ENCODE results near the gene BAIAP2L2. TPM values are rescaled to one million over a fixed set of nuclear protein-coding genes. Genes with fewer than 3 reads are reported as not detected.

Gene BAIAP2L2
- polyA plus RNA-seq, 1 donor from 2014 or later = 2.3 TPM

- Histone ChIP-seq H2AFZ (ENCODE audit: low read depth, low read length) (no peak overlapping the region), H3K79me2 (replicated peaks; ENCODE audit: insufficient read depth, low read length) (no peaks in the 10 kb centered on the region), H3F3A (ENCODE audit: insufficient read depth, low read length, poor library complexity, severe bottlenecking) (no peaks in the 10 kb centered on the region), H4K20me1 (ENCODE audit: insufficient read depth) (no peaks in the 10 kb centered on the region), H3K9ac (ENCODE audit: low read length) (no peak overlapping the region), H3K4me2 (ENCODE audit: low read length) (no peak overlapping the region), H3K27me3 (ENCODE audit: insufficient read depth, low read depth, low read length) (no peaks in the 10 kb centered on the region), H3K9me3 (ENCODE audit: low read length) (no peaks in the 10 kb centered on the region), H3K27ac (ENCODE audit: low read length) (no peak overlapping the region), H3K4me3 (ENCODE audit: low read length) (no peak overlapping the region), H3K36me3 (ENCODE audit: insufficient read depth, low read length) (no peaks in the 10 kb centered on the region), H3K9me2 (ENCODE audit: insufficient read depth, low read length) (no peaks in the 10 kb centered on the region)
- TF ChIP-seq EZH2 (IDR thresholded peaks at IDR 0.05; ENCODE audit: borderline replicate concordance, insufficient read depth, low read length, poor library complexity, severe bottlenecking) = no peak
- no peak for TF ChIP-seq MXI1 (conservative IDR thresholded peaks at IDR 0.05; ENCODE audit: poor library complexity, severe bottlenecking)
- TF ChIP-seq TAF1 (IDR thresholded peaks at IDR 0.05; ENCODE audit: low read depth) = no peak
- TF ChIP-seq RAD21 (conservative IDR thresholded peaks at IDR 0.05) = no peak
- TF ChIP-seq, protein P1, sequence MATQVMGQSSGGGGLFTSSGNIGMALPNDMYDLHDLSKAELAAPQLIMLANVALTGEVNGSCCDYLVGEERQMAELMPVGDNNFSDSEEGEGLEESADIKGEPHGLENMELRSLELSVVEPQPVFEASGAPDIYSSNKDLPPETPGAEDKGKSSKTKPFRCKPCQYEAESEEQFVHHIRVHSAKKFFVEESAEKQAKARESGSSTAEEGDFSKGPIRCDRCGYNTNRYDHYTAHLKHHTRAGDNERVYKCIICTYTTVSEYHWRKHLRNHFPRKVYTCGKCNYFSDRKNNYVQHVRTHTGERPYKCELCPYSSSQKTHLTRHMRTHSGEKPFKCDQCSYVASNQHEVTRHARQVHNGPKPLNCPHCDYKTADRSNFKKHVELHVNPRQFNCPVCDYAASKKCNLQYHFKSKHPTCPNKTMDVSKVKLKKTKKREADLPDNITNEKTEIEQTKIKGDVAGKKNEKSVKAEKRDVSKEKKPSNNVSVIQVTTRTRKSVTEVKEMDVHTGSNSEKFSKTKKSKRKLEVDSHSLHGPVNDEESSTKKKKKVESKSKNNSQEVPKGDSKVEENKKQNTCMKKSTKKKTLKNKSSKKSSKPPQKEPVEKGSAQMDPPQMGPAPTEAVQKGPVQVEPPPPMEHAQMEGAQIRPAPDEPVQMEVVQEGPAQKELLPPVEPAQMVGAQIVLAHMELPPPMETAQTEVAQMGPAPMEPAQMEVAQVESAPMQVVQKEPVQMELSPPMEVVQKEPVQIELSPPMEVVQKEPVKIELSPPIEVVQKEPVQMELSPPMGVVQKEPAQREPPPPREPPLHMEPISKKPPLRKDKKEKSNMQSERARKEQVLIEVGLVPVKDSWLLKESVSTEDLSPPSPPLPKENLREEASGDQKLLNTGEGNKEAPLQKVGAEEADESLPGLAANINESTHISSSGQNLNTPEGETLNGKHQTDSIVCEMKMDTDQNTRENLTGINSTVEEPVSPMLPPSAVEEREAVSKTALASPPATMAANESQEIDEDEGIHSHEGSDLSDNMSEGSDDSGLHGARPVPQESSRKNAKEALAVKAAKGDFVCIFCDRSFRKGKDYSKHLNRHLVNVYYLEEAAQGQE (IDR thresholded peaks at IDR 0.05; ENCODE audit: borderline replicate concordance) = no peak
- TF ChIP-seq POLR2AphosphoS5 (IDR thresholded peaks at IDR 0.05) = no peak
- no peak for TF ChIP-seq CTCF (IDR thresholded peaks at IDR 0.05; ENCODE audit: poor library complexity, severe bottlenecking)
- TF ChIP-seq EP300 (conservative IDR thresholded peaks at IDR 0.05; ENCODE audit: poor library complexity, severe bottlenecking) = no peak
- no peak for TF ChIP-seq SMC3 (conservative IDR thresholded peaks at IDR 0.05; ENCODE audit: poor library complexity)
These were observed 42.6 kb downstream of the BAIAP2L2 start for GRCh38 chr22:38067761-38068360.

- Histone ChIP-seq H3K9me3 (ENCODE audit: low read length) (no peaks in the 10 kb centered on the region), H3K27me3 (ENCODE audit: insufficient read depth, low read depth, low read length) (no peaks in the 10 kb centered on the region), H3K4me2 (ENCODE audit: low read length) (no peak overlapping the region), H4K20me1 (ENCODE audit: insufficient read depth) (no peaks in the 10 kb centered on the region), H3K9ac (ENCODE audit: low read length) (no peak overlapping the region), H3F3A (ENCODE audit: insufficient read depth, low read length, poor library complexity, severe bottlenecking) (no peaks in the 10 kb centered on the region), H3K9me2 (ENCODE audit: insufficient read depth, low read length) (no peaks in the 10 kb centered on the region), H3K79me2 (replicated peaks; ENCODE audit: insufficient read depth, low read length) (no peaks in the 10 kb centered on the region), H2AFZ (ENCODE audit: low read depth, low read length) (no peak overlapping the region), H3K27ac (ENCODE audit: low read length) (no peak overlapping the region), H3K36me3 (ENCODE audit: insufficient read depth, low read length) (no peaks in the 10 kb centered on the region), H3K4me3 (ENCODE audit: low read length) (no peak overlapping the region)
- no peak for TF ChIP-seq POLR2AphosphoS5 (IDR thresholded peaks at IDR 0.05)
- TF ChIP-seq EP300 (conservative IDR thresholded peaks at IDR 0.05; ENCODE audit: poor library complexity, severe bottlenecking) = no peak
- TF ChIP-seq SMC3 (conservative IDR thresholded peaks at IDR 0.05; ENCODE audit: poor library complexity) = no peak
- TF ChIP-seq, protein P1 (IDR thresholded peaks at IDR 0.05; ENCODE audit: borderline replicate concordance) = no peak
- TF ChIP-seq MXI1 (conservative IDR thresholded peaks at IDR 0.05; ENCODE audit: poor library complexity, severe bottlenecking) = no peak
- no peak for TF ChIP-seq RAD21 (conservative IDR thresholded peaks at IDR 0.05)
- no peak for TF ChIP-seq TAF1 (IDR thresholded peaks at IDR 0.05; ENCODE audit: low read depth)
These were observed 43.5 kb downstream of the BAIAP2L2 start for GRCh38 chr22:38067028-38067415.

Data from neural cell (in vitro differentiated cells).